NCI-H1048 (cell line): Measurements from ENCODE around the gene TAOK1.

ENCODE experiments used
- DNase-seq: peaks from one replicate; lab custom pipeline; 2025; lab: John Stamatoyannopoulos, UW

TAOK1 gene

GRCh38 chr17:29595943-29596774 lies 206.0 kb downstream of the TAOK1 start:
- no peak for DNase-seq

GRCh38 chr17:29596811-29597210 lies 206.6 kb downstream of the TAOK1 start:
- DNase-seq = no peak

GRCh38 chr17:29597361-29598172 lies 207.4 kb downstream of the TAOK1 start:
- no peak for DNase-seq
